Stimulated activated CD8-positive, alpha-beta memory T cell treated with anti-CD3 and anti-CD28 coated beads, Interleukin-2, amount 100 ng/mL, for 1 hour (primary cell): ENCODE measurements around the gene SNAP23.
A peak's percentile ranks its signal among the peaks of the same experiment; 100 is the strongest.
"Not testable (repeated sequence)": the region's sequence is repeated elsewhere in the genome, so short reads cannot be mapped to it uniquely, and the experiment has no call there.

Source experiments
- DNase-seq, 2 donors: peaks; one replicate each; pipeline ENCODE4 v3.0.0-alpha.2; 2020; ENCODE audit warnings: low read depth in 2 of 2

The SNAP23 gene

GRCh38 chr15:42498212-42499068 is 3.0 kb downstream of the SNAP23 start:
- no peak for DNase-seq

- no peak for DNase-seq
Observed at GRCh38 chr15:42499858-42500609, 4.6 kb downstream of the SNAP23 start.

GRCh38 chr15:42502477-42502876 is 7.0 kb downstream of the SNAP23 start:
- DNase-seq, result no peak

DNA sequence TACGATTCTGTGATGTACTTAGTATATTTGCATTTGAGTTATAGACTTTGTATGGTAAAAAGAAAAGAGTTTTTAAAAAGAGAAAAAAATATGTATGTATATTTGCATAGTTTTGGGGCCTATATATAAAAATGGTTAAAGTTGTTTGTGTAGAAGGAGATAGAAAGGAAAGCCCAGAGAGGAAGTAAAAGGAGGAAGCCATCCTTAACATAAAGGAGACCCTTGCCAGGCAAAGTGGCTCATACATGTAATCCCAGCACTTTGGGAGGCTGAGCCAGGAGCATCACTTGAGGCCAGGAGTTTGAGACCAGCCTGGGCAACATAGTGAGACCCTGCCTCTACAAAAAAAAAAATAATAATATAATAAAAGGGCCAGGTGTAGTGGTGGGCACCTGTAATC is 8.4 kb downstream of the SNAP23 start:
- DNase-seq, result no peak

DNA sequence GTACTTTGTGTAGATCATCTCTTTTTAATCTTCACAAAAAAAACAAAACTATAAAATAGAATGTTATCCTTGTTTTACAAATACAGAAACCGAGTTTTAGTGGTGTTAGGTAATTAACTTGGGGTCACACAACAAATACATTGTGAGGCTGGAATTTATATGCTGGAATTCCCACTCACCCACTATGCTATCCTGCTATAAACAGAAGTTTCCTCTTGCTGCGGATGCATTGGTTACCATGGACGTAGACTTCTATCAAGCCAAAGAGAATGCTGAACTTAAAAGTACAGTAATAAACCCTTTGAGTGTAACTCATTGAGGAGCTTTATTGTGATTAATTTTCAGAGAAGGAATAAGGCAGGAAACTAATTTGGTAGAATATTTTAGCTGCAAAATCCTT is 9.2 kb downstream of the SNAP23 start:
- DNase-seq, result no peak

DNA sequence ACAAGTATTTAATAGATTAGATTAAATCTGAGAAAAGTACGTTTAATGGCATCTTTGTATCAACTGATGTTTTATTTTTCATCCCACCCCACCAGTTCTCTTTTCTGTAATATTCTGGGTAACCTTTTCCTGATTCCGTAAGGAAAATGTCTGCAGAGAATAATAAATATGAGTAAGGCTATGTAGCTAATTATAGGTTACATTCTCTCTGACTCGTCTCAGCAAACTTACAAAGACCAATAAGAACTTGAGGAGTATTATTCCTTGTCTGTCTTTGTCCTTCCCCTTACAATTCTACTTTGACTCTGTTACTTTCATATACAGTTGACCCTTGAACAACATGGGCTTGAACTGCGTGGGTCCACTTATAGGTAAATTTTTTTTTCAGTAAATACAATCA is 12.1 kb downstream of the SNAP23 start:
- no peak for DNase-seq

DNA sequence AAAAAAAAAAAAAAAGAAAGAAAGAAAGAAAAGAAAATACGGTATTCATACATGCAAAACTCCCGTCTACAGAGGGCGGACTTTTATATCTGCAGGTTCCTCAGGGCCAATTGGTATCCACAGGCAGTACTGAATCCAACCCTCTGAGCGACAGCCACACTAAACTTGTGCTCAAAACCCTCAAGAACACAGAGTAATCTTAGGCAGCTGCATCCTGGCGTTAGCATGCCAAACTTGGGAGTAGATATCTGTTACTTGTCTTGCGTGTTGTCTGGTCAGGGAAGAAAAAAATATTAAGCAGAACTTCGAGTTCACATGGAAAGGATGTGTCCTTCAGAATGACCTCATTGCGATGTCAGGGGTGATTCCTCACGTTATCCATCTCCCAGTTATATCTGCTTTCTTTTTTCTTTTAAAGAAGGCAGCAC is 12.8 kb downstream of the SNAP23 start:
- no peak for DNase-seq

DNA sequence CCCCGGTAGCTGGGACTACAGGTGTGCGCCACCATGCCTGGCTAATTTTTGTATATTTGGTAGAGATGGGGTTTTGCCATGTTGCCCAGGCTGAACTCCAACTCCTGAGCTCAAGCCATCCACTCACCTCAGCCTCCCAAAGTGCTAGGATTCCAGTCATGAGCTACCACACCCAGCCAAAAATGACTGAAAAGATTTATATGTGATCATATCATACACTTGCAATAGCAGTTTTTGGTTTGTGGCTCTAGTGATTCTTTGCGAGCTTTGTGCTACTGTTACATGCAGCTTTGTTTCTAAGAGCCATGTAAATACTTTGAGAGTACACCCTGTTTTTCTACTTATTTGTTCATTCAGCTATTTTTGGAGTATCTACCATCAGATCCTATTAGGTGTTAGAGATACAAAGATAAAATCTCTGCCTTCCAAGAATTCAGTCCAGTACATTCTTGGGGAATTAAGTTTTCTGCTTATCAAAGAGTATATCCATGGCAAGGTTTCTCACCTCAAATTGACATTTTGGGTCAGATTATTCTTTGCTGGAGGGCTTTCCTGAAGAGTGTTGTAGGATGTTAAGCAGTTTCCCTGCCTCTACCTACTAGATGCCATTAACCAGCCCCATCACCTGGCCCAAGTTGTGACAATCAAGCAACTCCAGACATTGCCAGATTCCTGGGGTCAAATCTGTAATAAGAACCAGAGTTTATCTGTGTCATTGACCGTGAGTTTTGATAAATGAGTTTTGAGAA is 15.0 kb downstream of the SNAP23 start:
- DNase-seq, result no peak

DNA sequence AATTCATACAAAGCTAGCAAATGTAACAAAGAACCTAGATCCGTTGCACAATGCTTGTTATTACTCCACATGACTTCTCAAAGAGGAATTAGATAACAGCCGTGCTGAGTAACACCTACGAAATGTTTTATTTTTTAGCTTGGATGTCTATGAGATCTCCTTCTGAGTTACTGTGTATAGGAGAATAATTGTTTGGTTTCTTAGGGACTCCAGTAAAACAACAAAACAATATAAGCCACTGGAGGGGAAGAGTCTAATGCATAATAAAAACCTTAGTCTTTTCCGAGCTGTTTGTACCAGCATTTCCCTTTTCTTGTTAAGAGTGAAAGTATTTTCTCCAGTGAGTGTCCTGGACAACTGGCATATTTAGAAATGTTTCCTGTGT is 15.6 kb downstream of the SNAP23 start:
- DNase-seq, result no peak

DNA sequence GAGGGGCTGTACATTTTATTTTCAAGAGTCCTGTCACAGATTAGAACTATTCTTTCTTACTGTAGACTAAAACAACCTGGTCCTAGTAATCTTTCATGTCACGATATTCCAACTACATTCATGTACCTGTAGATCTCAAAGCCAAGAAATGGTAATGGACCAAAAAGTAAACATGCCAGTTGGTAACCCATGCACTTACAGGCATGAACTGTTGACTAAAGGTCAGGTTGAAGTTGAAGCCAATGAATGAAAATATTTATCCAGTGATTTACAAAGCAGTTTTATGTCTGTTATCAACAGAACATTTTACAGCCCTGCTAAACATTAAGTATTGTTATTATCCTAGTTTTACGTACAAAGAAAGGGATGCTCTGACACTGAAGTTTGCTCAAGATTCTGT is 27.9 kb downstream of the SNAP23 start:
- no peak for DNase-seq

DNA sequence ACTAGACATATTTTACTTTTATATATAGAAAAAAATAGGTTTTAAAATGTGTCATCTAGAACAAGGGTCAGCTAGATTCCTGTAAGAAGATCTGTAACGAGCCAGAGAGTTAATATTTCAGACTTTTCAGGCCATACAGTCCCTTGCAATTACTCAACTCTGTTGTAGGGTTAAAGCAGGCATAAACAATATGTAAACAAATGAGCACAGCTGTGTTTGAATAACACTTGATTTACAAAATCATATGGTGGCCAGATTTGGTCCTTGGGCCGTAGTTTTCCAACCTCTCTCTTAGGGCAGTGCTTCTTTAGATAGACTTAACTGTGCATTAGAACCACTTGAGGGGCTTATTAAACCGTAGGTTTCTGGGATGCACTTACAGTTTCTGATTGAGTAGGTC is 33.5 kb downstream of the SNAP23 start:
- no peak for DNase-seq

- no peak for DNase-seq
Observed at GRCh38 chr15:42533246-42533645, 37.8 kb downstream of the SNAP23 start.

DNA sequence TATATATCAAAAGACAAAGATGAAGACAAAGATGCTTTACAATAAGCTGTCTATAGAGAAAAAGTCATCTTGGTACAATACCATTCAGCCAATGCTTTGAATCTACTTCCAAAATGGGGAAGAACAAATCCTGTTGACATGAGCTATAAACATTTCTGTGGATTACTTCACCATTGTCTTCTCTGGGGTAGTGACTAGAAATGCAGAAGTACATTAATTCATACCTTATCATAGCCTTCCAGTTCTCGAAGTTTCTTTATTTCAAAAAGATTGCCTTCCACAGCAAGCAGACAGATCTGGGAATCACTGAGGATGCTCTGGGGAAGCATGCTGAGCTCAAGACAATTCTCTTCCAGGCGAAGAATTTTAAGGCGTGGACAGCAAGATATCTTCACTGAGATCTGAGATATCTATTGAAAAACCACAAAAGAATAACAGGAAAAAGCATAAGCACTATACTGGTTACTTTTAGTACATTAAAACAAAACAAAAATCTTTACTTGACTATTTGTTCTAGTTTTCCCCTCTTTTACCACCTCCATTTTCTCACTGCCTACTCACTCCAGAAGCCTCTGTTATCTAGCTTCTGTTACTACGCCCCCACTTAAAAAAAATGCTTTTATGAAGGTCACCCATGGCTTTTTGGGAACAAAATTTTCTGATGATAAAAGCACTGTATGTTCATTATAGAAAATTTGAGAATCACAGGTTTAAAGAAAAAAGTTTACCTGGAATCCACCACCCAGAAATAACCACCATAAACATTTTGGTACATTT is 49.6 kb downstream of the SNAP23 start:
- DNase-seq, result no peak

DNA sequence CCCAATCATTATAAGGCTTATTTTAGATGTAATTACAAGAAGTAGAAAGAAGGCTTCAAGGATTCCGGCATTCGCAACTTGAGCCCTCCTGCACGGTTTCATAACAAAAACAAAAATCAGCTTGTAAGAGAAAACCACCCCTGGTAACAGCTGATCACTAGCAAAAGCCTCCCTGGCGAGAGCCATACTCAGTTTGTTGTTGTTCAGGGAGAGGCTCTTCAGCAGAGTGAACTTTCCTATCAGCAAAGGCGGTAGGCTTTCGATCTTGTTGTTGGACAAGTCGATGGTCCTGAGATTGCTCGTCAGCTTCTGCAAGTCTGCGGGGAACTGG is 52.4 kb downstream of the SNAP23 start:
- DNase-seq, result no peak

GRCh38 chr15:42548249-42549031 is 53.0 kb downstream of the SNAP23 start, which contains the start of the genes HAUS2 and LRRC57:
TSS of gene HAUS2 (plus strand) at chr15:42548838. CDS start at chr15:42548873, 35 bp downstream.
TSS of gene LRRC57 (minus strand) at chr15:42548793. CDS start at chr15:42548434, 359 bp downstream.
- peak; percentile 78 to 81 for DNase-seq

DNA sequence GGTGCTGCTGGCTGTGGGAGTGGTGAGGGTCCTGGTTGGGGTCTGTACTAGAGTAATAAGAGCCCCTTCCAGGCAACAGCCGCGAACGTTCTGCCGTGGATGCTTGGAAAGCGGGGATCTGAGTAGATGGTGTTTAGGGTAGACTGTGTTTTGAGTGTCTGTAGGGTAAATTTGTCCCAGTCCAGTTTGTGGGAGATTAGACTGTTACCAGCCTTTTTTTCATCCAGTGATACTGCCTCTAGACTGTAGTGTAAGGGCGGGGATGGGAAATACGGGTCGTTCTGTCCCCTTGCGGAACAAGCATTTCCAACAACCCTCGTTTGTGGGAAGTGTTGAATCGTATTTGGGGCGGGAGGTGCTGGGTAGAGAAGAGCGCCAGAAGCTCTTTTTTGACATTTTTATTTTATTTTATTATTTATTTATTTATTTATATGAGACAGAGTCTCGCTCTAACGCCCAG is 53.6 kb downstream of the SNAP23 start:
- no peak for DNase-seq

- no peak for DNase-seq
Observed at GRCh38 chr15:42549741-42550392, 54.4 kb downstream of the SNAP23 start.

- DNase-seq, result no peak
Observed at GRCh38 chr15:42553554-42553953, 58.1 kb downstream of the SNAP23 start.

GRCh38 chr15:42556550-42557207 is 61.2 kb downstream of the SNAP23 start:
- not testable (repeated sequence) for DNase-seq

DNA sequence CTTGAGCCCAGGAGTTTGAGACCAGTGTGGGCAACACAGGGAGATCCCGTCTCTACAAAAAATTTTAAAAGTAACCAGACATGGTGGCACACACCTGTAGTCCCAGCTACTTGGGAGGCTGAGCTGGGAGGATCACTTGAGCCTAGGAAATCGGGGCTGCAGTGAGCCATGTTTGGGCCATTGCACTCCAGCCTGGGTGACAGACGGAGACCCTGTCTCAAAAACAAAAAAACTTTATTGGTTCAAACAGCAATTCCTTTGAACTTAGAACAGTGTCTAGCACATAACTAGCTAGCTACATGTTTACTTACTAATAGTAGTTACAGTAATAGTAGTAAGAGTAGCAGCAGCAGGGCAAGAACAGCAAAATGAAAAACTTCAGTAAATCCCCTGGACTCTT is 63.3 kb downstream of the SNAP23 start:
- no peak for DNase-seq
